ENCODE results near the gene CHL1.

Gene CHL1

DNA sequence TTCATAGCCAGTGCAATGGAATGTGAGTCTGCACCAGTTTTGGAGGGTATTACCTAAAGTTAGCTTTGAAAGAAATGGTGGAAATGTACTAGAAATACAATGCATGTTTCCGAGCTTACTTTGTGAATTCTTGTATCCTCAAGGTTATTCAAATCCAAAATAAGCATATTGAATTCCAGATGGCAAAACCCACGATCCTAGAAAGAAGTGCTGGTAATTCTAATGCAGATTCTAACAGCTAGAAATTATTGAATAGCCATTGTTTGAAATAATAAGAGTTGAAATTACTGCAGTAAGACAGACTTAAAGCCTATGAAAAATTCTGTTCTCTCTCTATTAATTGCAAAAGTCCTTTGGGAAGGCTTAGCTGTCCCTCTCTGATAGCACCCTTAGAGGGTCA is 258.4 kb downstream of the CHL1 start:
- in situ Hi-C loops (cut with MboI; ENCODE audit: low sequenced_read_pairs): no loop called here

GRCh38 chr3:458124-458523 is 261.6 kb downstream of the CHL1 start:
- in situ Hi-C loops (cut with MboI; ENCODE audit: low sequenced_read_pairs): no loop called here

DNA sequence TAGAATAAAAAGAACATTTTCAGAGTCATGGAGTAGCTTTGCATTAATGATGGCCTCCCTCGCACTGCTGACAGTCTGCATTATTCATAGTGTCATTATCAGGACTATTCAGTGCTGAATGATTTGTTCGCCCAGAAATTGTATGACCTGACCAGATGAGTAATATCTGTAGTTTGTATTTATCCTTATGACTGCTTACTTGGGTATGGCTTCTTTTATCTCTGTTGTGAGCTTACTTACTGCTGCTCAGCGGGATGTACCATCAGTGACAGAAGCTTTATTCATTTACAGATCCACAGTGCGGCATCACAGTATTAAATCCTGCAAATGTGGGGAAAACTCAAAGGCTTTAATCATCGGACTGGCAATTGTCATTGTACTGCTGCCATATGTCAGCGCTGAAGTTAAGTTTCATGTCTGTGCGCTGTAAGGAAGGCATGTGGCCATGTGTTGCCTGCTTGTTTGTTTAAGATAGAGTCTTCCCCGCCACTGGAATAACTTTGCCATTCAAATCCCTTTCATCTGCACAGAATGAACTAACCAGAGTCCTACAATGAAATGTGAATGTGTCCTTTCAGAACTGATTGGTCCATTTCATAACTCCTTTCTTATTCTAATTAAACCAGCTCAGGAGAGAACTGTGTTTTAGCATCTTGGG is 262.2 kb downstream of the CHL1 start:
- in situ Hi-C loops (cut with MboI; ENCODE audit: low sequenced_read_pairs): no loop called here

Measured in HL-60/S4 treated with retinoic acid at 250 ng/mL for 4 days and 3 days (cell line).